NCI-H1092 treated with DMSO at 0.1 percent for 48 hours (cell line): Measurements from ENCODE around the gene ZNF879.
A peak's percentile ranks its signal among the peaks of the same experiment; 100 is the strongest.

ENCODE experiments used
- DNase-seq: peaks from one replicate; lab custom pipeline; 2025; lab: John Stamatoyannopoulos, UW

Gene ZNF879

DNA sequence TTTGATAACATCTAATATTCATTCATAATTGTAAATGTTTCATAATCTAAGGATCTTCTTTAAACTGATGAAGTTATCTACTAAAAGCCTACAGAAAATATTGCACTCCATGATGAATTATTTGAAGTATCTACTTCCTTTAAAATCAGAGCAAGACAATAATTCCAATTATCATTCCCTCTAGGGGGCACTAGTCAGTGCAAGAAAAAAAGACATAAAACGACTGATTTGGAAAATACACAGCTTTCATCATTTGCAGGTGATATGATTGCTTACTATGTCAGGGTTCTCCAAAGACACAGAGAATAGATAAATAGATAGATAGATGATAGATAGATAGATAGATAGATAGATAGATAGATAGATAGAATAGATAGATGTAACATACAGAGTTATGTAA is 14.9 kb upstream of the ZNF879 start:
- DNase-seq, result no peak

- no peak for DNase-seq
These were observed 9.5 kb downstream of the ZNF879 start for GRCh38 chr5:179033004-179033580.

GRCh38 chr5:179044765-179045164 is 21.2 kb downstream of the ZNF879 start:
- DNase-seq, result no peak

DNA sequence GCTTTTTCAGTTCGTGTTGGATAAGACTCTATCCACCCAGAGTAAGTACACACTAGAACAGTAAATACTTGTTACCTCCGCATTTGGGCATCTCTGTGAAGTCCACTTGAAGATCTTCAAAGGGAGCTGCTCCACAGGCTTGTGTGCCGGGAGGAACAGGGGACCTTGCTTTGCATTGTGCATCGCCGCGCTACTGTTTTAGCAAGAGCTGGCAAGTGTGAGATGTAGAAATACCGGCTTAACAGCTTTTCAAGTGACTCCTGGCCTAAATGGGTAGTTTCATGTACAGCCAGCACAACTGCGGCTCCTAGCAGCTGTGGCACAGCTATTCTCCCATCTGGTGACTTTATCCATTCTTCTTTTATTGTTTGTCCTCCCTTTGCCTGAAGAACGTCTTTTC is 28.2 kb downstream of the ZNF879 start:
- no peak for DNase-seq

GRCh38 chr5:179054036-179054785 is 30.6 kb downstream of the ZNF879 start:
- no peak for DNase-seq

DNA sequence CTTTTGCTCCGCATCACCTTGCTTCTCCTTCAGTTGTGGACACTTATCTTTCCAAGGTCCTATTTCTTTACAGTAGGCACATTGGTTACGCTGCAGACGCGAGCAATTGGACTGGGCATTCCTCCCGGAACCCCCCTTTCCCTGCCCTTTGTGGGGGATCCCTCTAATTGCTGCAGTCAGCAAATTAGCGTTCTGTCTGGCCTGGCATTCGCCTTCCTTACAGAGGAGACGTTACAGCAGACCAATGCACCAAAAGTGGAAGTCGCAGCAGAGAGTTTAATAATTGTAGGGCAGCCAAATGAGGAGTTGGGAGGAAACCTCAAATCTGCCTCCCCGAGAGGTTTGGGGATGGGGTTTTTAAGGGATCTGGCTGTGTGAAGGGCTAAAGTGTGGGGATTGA is 31.3 kb downstream of the ZNF879 start:
- no peak for DNase-seq

DNA sequence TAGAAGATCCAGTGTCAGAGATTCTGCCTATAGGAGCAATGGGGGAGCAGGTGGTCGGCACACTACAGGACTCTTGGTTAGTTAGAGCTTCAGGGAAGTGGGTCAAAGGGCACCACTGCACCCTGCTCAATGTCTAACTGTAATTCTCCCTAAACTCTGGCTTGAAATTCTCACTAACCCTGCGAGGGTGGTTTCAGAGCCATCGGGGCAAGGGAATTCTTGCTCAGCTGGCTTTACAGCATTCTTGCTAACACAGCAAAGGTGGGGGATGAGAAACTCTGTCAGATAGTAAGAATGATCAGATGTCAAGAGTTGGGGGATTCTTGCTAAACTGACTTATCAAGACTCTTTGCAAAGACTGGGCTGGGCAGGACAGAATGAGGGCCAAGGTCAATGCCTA is 31.8 kb downstream of the ZNF879 start:
- DNase-seq, result no peak

DNA sequence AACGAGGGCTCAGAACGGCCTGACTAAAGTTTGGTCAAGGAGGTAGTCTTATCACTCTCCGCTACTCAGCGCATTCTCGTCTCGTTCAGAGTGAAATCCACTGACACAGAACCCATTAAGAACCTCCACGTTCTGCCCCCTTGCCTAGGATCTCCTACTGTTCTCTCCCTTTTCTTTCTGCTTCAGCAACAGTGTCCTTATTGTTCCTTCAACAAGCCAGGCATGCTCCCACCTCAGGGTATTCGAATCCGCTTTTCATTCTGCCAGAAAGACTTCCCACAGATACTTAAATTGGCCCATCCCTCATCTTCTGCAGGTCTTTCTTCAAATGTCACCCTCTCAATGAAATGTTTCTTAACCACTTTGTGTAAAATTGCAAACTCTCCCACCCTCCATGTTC is 32.2 kb downstream of the ZNF879 start:
- DNase-seq, result no peak

- peak; percentile 77 for DNase-seq
These were observed 36.8 kb downstream of the ZNF879 start, which contains the start of gene ZNF354C for GRCh38 chr5:179060116-179061008. Gene ZNF354C (plus strand): TSS chr5:179060373. CDS start chr5:179062069, 1,696 bp downstream.

- DNase-seq, result no peak
These were observed 37.4 kb downstream of the ZNF879 start for GRCh38 chr5:179061025-179061424.

DNA sequence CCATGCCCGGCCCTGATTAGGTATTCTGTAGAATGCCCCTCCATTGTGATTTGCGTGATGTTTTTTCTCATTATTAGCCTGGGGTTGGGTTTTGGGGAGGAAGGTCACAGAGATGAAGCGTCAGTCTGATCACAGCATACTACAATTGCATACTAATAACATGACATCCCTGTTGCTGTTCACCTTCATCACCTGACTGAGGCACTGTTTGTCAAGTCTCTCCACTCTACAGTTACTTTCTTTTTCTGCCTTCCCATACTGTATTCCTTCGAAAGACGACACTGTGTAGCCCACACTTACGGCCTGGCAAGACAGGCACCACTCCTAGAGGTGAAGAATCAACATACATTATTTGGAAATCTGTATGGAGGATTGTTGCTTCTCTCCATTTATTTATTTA is 42.1 kb downstream of the ZNF879 start:
- DNase-seq, result no peak

DNA sequence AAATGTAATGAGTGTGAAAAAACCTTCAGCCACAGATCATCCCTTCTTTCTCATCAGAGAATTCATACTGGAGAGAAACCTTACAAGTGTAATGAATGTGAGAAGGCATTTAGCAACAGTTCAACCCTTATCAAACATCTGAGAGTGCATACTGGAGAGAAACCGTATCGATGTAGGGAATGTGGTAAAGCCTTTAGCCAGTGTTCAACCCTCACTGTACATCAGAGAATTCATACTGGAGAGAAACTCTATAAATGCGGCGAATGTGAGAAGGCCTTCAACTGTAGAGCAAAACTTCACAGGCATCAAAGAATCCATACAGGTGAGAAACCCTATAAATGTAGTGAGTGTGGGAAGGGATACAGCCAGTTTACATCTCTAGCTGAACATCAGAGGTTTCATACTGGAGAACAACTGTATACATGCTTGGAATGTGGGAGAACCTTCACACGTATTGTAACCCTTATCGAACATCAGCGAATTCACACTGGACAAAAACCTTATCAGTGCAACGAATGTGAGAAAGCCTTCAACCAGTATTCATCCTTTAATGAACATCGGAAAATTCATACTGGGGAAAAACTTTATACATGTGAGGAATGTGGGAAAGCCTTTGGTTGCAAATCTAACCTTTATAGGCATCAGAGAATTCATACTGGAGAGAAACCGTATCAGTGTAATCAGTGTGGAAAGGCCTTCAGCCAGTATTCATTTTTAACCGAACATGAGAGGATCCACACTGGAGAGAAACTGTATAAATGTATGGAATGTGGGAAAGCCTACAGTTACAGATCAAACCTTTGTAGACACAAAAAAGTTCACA is 55.8 kb downstream of the ZNF879 start:
- DNase-seq, result no peak

GRCh38 chr5:179080724-179081123 is 57.1 kb downstream of the ZNF879 start:
- DNase-seq, result no peak
